WTC11 (cell line): ENCODE measurements around the gene SART1. TPM values are rescaled to one million over a fixed set of nuclear protein-coding genes. Genes with fewer than 3 reads are reported as not detected.

Experiments used
- ATAC-seq: fragments of 200-7000 bp; cut with Tn5 transposase; 2 replicates; pipeline ENCODE4 v1.10.0; 2021; ENCODE audit warnings: mild to moderate bottlenecking, moderate library complexity
- CTCF ChIA-PET: fragments of 300-600 bp; sonication (Branson Sonifier 250); formaldehyde crosslinking; loops from one replicate; lab custom pipeline; 2021; ENCODE audit warnings: antibody characterized with exemption; lab: Charles Lee
- POLR2A ChIA-PET: fragments of 350-600 bp; sonication (Branson Sonifier 250); formaldehyde crosslinking; loops from one replicate; lab custom pipeline; 2021; ENCODE audit warnings: antibody characterized with exemption; lab: Charles Lee
- DNase-seq: peaks from one replicate; pipeline ENCODE4 v3.0.0; 2021; ENCODE audit warnings: low spot score
- H3K27ac Mint-ChIP-seq: 2 replicates; pipeline ENCODE4 v1.8.0; 2021; ENCODE audit warnings: mixed read lengths
- H3K27me3 Mint-ChIP-seq: 2 replicates; pipeline ENCODE4 v1.8.0; 2021; ENCODE audit warnings: low read depth, mild to moderate bottlenecking, moderate library complexity, mixed read lengths
- H3K36me3 Mint-ChIP-seq: 2 replicates; pipeline ENCODE4 v1.8.0; 2021; ENCODE audit warnings: mixed read lengths
- H3K4me1 Mint-ChIP-seq: 2 replicates; pipeline ENCODE4 v1.8.0; 2022; ENCODE audit warnings: mixed read lengths
- H3K4me3 Mint-ChIP-seq: 2 replicates; pipeline ENCODE4 v1.8.0; 2021; ENCODE audit warnings: mild to moderate bottlenecking, moderate library complexity, mixed read lengths
- H3K9me3 Mint-ChIP-seq: 2 replicates; pipeline ENCODE4 v1.8.0; 2021; ENCODE audit warnings: mixed read lengths
- AFF4 ChIP-seq: sonication (generic); formaldehyde crosslinking; IDR thresholded peaks from 2 replicates; pipeline ENCODE4 v1.8.1; 2023; ENCODE audit warnings: mild to moderate bottlenecking, missing genetic modification reagents, borderline replicate concordance
- CBFB ChIP-seq: sonication (generic); formaldehyde crosslinking; IDR thresholded peaks from 2 replicates; pipeline ENCODE4 v1.8.1; 2022; ENCODE audit warnings: mild to moderate bottlenecking, low read depth, missing genetic modification reagents
- CREB1 ChIP-seq: sonication (generic); formaldehyde crosslinking; IDR thresholded peaks from 2 replicates; pipeline ENCODE4 v1.8.0; 2023; ENCODE audit warnings: mild to moderate bottlenecking, missing genetic modification reagents
- CTCF ChIP-seq: fragments of 200-600 bp; IDR thresholded peaks from 2 replicates; pipeline ENCODE4 v1.8.0; 2022; ENCODE audit warnings: antibody characterized with exemption
- ERG ChIP-seq: fragments of 250-450 bp; sonication (Bioruptor Pico); IDR thresholded peaks from 2 replicates; pipeline ENCODE4 v1.8.0; 2021; ENCODE audit warnings: mild to moderate bottlenecking
- ETV6 ChIP-seq: sonication (generic); formaldehyde crosslinking; IDR thresholded peaks from 2 replicates; pipeline ENCODE4 v1.8.1; 2022; ENCODE audit warnings: mild to moderate bottlenecking, missing genetic modification reagents
- GABPB1 ChIP-seq: sonication (generic); formaldehyde crosslinking; IDR thresholded peaks from 2 replicates; pipeline ENCODE4 v1.8.1; 2023; ENCODE audit warnings: mild to moderate bottlenecking, missing genetic modification reagents
- GTF2I ChIP-seq: fragments of 250-450 bp; sonication (Bioruptor Pico); conservative IDR thresholded peaks from 2 replicates; pipeline ENCODE4 v1.4.0; 2021; ENCODE audit warnings: mild to moderate bottlenecking
- HMGA2 ChIP-seq: fragments of 250-450 bp; sonication (Bioruptor Pico); IDR thresholded peaks from 2 replicates; pipeline ENCODE4 v1.4.0; 2021; ENCODE audit warnings: mild to moderate bottlenecking, moderate library complexity
- IRF2 ChIP-seq: sonication (generic); formaldehyde crosslinking; IDR thresholded peaks from 2 replicates; pipeline ENCODE4 v1.8.0; 2022; ENCODE audit warnings: low read depth, missing genetic modification reagents, borderline replicate concordance
- JUN ChIP-seq: sonication (generic); formaldehyde crosslinking; IDR thresholded peaks from 2 replicates; pipeline ENCODE4 v1.8.0; 2023; ENCODE audit warnings: mild to moderate bottlenecking, missing genetic modification reagents
- KAT7 ChIP-seq: sonication (generic); formaldehyde crosslinking; IDR thresholded peaks from 2 replicates; pipeline ENCODE4 v1.8.1; 2023; ENCODE audit warnings: missing genetic modification reagents, mild to moderate bottlenecking, borderline replicate concordance
- NFYB ChIP-seq: sonication (generic); formaldehyde crosslinking; conservative IDR thresholded peaks from 2 replicates; pipeline ENCODE4 v1.8.0; 2022; ENCODE audit warnings: low read depth, missing genetic modification reagents
- NR3C1 ChIP-seq: sonication (generic); formaldehyde crosslinking; conservative IDR thresholded peaks from 2 replicates; pipeline ENCODE4 v1.8.1; 2023; ENCODE audit warnings: low read depth, mild to moderate bottlenecking, missing genetic modification reagents
- OVOL2 ChIP-seq: fragments of 250-450 bp; sonication (Bioruptor Pico); IDR thresholded peaks from 2 replicates; pipeline ENCODE4 v1.9.0; 2021; ENCODE audit warnings: mild to moderate bottlenecking, borderline replicate concordance
- SMAD3 ChIP-seq: sonication (generic); formaldehyde crosslinking; IDR thresholded peaks from 2 replicates; pipeline ENCODE4 v1.8.0; 2022; ENCODE audit warnings: missing genetic modification reagents, mild to moderate bottlenecking, borderline replicate concordance
- TEAD1 ChIP-seq: sonication (generic); formaldehyde crosslinking; IDR thresholded peaks from 2 replicates; pipeline ENCODE4 v1.8.0; 2022; ENCODE audit warnings: mild to moderate bottlenecking, missing genetic modification reagents
- ZMAT4 ChIP-seq: fragments of 250-450 bp; sonication (Bioruptor Pico); IDR thresholded peaks from 2 replicates; pipeline ENCODE4 v1.9.0; 2021; ENCODE audit warnings: mild to moderate bottlenecking
- total RNA-seq: library from RNA; stranded (reverse); gene quantifications from 3 replicates; pipeline ENCODE4 v1.2.3, GENCODE V29; 2021
- TF ChIP-seq, protein P1 (sequence below): sonication (generic); formaldehyde crosslinking; IDR thresholded peaks from 2 replicates; pipeline ENCODE4 v1.8.0; 2023; ENCODE audit warnings: missing genetic modification reagents
- TF ChIP-seq, protein P2 (sequence below): sonication (generic); formaldehyde crosslinking; IDR thresholded peaks from 2 replicates; pipeline ENCODE4 v1.8.1; 2023; ENCODE audit warnings: mild to moderate bottlenecking, missing genetic modification reagents, moderate library complexity

SART1 gene
- total RNA-seq, 1 experiment from 2014 or later: 57.0 TPM

DNA sequence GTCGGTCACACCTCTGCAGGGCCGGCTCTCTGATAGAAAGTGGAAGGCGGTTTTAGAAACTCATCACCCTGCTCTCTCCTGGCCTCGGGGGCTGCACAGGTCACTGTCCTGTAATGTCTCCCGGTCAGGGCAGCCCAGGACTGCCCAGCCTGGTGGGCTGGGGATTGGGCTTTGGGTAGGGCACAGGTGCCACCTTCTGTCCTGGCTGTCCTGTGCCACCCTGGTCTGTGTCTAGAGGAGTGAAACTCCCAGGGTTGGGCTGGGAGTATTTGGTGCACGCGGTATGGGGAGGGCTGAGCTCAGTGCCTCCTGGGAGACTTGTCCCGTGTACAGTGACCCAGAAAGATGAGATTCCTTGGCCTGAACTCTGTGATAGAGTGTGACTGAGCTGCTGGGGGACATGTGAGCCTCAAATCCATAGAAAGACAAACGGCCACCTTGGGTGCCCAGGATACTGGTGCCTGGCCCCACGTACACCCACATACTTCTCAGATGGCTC is 17.8 kb downstream of the SART1 start (continued):
- TF ChIP-seq, protein P1, sequence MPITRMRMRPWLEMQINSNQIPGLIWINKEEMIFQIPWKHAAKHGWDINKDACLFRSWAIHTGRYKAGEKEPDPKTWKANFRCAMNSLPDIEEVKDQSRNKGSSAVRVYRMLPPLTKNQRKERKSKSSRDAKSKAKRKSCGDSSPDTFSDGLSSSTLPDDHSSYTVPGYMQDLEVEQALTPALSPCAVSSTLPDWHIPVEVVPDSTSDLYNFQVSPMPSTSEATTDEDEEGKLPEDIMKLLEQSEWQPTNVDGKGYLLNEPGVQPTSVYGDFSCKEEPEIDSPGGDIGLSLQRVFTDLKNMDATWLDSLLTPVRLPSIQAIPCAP (CRISPR knock-in tag): no peak
- TF ChIP-seq ZMAT4 (CRISPR knock-in tag) (no peak), AFF4 (CRISPR knock-in tag) (no peak), GABPB1 (CRISPR knock-in tag) (no peak), CREB1 (no peak), OVOL2 (CRISPR knock-in tag) (no peak)

GRCh38 chr11:65981101-65981740 is 19.7 kb downstream of the SART1 start:
- Mint-ChIP-seq H3K27ac (no peak overlapping the region), H3K4me1 (no peaks in the 10 kb centered on the region), H3K9me3 (no peaks in the 10 kb centered on the region), H3K27me3 (no peaks in the 10 kb centered on the region), H3K4me3 (no peak overlapping the region), H3K36me3 (peaks cover 18% of the 10 kb centered on the region)
- ATAC-seq (no peak), DNase-seq (no peak)
- TF ChIP-seq KAT7 (CRISPR knock-in tag): no peak
- no peak for TF ChIP-seq TEAD1 (CRISPR knock-in tag)
- TF ChIP-seq GTF2I: no peak
- no peak for TF ChIP-seq SMAD3 (CRISPR knock-in tag)
- no peak for TF ChIP-seq CTCF
- TF ChIP-seq CBFB (CRISPR knock-in tag): no peak
- no peak for TF ChIP-seq ZMAT4 (CRISPR knock-in tag)
- POLR2A ChIA-PET: no interaction called here
- CTCF ChIA-PET: interaction anchor here (0.8 to 1.4 kb wide), 4 partner anchors 39 to 201 kb away, joined by 3 to 7 read pairs (median 4); partner anchors contain the start of gene FIBP

DNA sequence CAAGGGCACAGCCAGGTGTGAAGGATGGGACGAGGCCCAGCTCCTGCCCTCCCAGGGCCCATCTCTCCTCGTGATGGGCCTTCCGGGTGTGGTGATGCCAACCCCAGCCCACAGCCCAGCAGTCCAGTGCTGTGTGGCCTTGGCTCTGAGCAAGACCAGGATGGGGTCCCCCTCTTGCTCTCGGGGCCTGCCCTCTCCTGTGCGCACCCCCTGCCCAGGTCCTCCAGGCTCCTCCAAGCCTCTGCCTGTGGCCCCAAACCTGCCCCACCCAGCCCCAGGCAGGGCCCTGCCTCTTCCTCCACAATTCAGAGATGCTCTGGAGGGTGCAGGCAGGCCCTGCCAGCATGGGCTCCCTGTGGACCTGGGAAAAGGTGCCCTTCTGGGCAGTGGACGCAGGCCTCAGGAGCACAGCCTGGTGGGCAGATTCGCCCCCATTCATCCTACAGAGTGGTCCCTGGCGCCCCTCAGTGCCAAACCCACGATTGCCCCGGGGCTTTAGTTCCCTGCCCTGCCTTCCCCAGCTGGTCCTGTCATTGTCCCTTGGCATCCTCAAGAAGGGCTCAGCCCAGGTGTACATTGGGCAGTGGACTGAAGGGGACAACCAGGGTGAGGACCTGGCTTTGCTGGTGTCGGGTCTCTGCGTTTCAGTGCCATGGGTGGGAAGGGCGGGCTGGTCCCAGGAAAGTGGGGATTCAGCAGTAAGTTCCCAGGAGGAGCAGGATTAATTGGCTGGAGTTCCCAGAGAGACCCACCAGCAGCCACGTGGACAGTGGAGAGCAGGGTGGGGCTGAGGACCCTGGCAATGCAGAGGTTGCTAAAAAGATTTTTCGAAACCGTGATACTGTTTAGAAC is 20.7 kb downstream of the SART1 start:
- H3K4me3 Mint-ChIP-seq: no peak overlapping the region
- no peak; the same call in 1 of the 2 replicates for ATAC-seq
- CTCF ChIA-PET: interaction anchor here (0.8 to 1.4 kb wide), 4 partner anchors 38 to 202 kb away, joined by 3 to 7 read pairs (median 5); no protein-coding TSS in a partner anchor
- no peak overlapping the region for H3K27ac Mint-ChIP-seq
- H3K36me3 Mint-ChIP-seq: peaks cover 11% of the 10 kb centered on the region
- POLR2A ChIA-PET: no interaction called here
- H3K27me3 Mint-ChIP-seq: no peaks in the 10 kb centered on the region
- no peak for DNase-seq
- H3K9me3 Mint-ChIP-seq: no peaks in the 10 kb centered on the region
- no peaks in the 10 kb centered on the region for H3K4me1 Mint-ChIP-seq
- no peak for TF ChIP-seq ERG (CRISPR knock-in tag)
- no peak for TF ChIP-seq ETV6 (CRISPR knock-in tag)
- TF ChIP-seq NR3C1 (CRISPR knock-in tag): no peak
- no peak for TF ChIP-seq NFYB
- TF ChIP-seq, protein P2, sequence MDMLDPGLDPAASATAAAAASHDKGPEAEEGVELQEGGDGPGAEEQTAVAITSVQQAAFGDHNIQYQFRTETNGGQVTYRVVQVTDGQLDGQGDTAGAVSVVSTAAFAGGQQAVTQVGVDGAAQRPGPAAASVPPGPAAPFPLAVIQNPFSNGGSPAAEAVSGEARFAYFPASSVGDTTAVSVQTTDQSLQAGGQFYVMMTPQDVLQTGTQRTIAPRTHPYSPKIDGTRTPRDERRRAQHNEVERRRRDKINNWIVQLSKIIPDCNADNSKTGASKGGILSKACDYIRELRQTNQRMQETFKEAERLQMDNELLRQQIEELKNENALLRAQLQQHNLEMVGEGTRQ (CRISPR knock-in tag): no peak
- TF ChIP-seq IRF2 (CRISPR knock-in tag): no peak
- TF ChIP-seq JUN: no peak
- no peak for TF ChIP-seq HMGA2
- TF ChIP-seq OVOL2 (CRISPR knock-in tag): no peak
